Measurements from ENCODE around the gene PPP1R9A.

GRCh38 chr7:94940241-94940640, 32.8 kb downstream of the PPP1R9A start:
- no peak for TF ChIP-seq CTCF (tag by site-specific recombination; IDR thresholded peaks at IDR 0.05)
- no peak for TF ChIP-seq ZNF311 (tag by site-specific recombination; IDR thresholded peaks at IDR 0.05; ENCODE audit: borderline replicate concordance)
- TF ChIP-seq ZBTB7A (tag by site-specific recombination; IDR thresholded peaks at IDR 0.05; ENCODE audit: low read depth): no peak
